Dermis microvascular lymphatic vessel endothelial cell (primary cell): ENCODE measurements around the gene NAALADL1. TPM values are rescaled to one million over a fixed set of nuclear protein-coding genes. Genes with fewer than 3 reads are reported as not detected.
A peak's percentile ranks its signal among the peaks of the same experiment; 100 is the strongest.

Experiments used
- DNase-seq, 2 donors: peaks; one replicate each; pipeline versions ENCODE4 v3.0.0 to v3.0.0-alpha.2; 2010; ENCODE audit warnings: low read depth in 2 of 2
- total RNA-seq: library from RNA; depleted of rRNA; stranded (reverse); fragments of >200 nt; gene quantifications from 2 replicates; pipeline ENCODE4 v1.2.1, GENCODE V29; 2014

The NAALADL1 gene
- total RNA-seq, 1 donor from 2014 or later: 15.1 TPM

GRCh38 chr11:65083834-65084597 is 25.7 kb upstream of the NAALADL1 start, which contains the start of the genes CDCA5 and ZFPL1:
Gene CDCA5, minus strand, starts transcription at chr11:65084040. Its CDS starts 62 bp downstream, at chr11:65083978.
Gene ZFPL1, plus strand, starts transcription at chr11:65084222. Its CDS starts 477 bp downstream, at chr11:65084699.
- DNase-seq: peak; percentile 91 to 96

GRCh38 chr11:65083134-65083833 is 24.9 kb upstream of the NAALADL1 start:
- no peak for DNase-seq

GRCh38 chr11:65078786-65079342 is 20.5 kb upstream of the NAALADL1 start:
- no peak for DNase-seq

GRCh38 chr11:65078151-65078550 is 19.8 kb upstream of the NAALADL1 start:
- peak; percentile 33 to 52 for DNase-seq

- DNase-seq: no peak
Observed at GRCh38 chr11:65077451-65077850, 19.1 kb upstream of the NAALADL1 start.

- DNase-seq: no peak
Observed at GRCh38 chr11:65072631-65072966, 14.2 kb upstream of the NAALADL1 start.

GRCh38 chr11:65071907-65072630 is 13.7 kb upstream of the NAALADL1 start:
- DNase-seq: no peak

GRCh38 chr11:65069217-65069616 is 10.9 kb upstream of the NAALADL1 start:
- peak in 1 of 2 donors; percentile 3 for DNase-seq

- DNase-seq: no peak
Observed at GRCh38 chr11:65067446-65067845, 9.1 kb upstream of the NAALADL1 start.

- DNase-seq: no peak
Observed at GRCh38 chr11:65066805-65067291, 8.5 kb upstream of the NAALADL1 start.

- no peak for DNase-seq
Observed at GRCh38 chr11:65066315-65066714, 8.0 kb upstream of the NAALADL1 start.

- DNase-seq: no peak
Observed at GRCh38 chr11:65065851-65066250, 7.5 kb upstream of the NAALADL1 start.

- no peak for DNase-seq
Observed at GRCh38 chr11:65064847-65065240, 6.5 kb upstream of the NAALADL1 start.

- DNase-seq: no peak
Observed at GRCh38 chr11:65063532-65063931, 5.2 kb upstream of the NAALADL1 start.

GRCh38 chr11:65060913-65061408 is 2.6 kb upstream of the NAALADL1 start:
- peak; percentile 4 to 51 for DNase-seq

GRCh38 chr11:65059959-65060824 is 1.8 kb upstream of the NAALADL1 start:
- DNase-seq: no peak

- DNase-seq: no peak
Observed at GRCh38 chr11:65059523-65059922, 1.2 kb upstream of the NAALADL1 start.

GRCh38 chr11:65058012-65058411 is 341 bp downstream of the NAALADL1 start:
- no peak for DNase-seq

GRCh38 chr11:65057526-65057925 is 827 bp downstream of the NAALADL1 start:
- DNase-seq: no peak

GRCh38 chr11:65056999-65057398 is 1.4 kb downstream of the NAALADL1 start:
- DNase-seq: no peak

- no peak for DNase-seq
Observed at GRCh38 chr11:65055538-65055937, 2.8 kb downstream of the NAALADL1 start.
